ENCODE measurements around the gene SEC16A.

GRCh38 chr9:136495238-136495800 lies 12.5 kb upstream of the SEC16A start:
- no peak for TF ChIP-seq POLR2A (IDR thresholded peaks at IDR 0.05)
- TF ChIP-seq CTCF (IDR thresholded peaks at IDR 0.05): no peak

Measured in suprapubic skin (tissue), 3 donors.